Lower leg skin (tissue), 3 donors: ENCODE results near the gene PHETA1.

Experiments used
- CTCF ChIP-seq, 3 donors: fragments of 450-650 bp; IDR thresholded peaks; one replicate each; pipeline ENCODE4 v1.5.1; 2016; ENCODE audit warnings: antibody characterized with exemption in 3 of 3, mild to moderate bottlenecking in 3 of 3, moderate library complexity in 2 of 3
- POLR2A ChIP-seq, 2 donors: fragments of 450-650 bp; IDR thresholded peaks; one replicate each; pipeline ENCODE4 v1.6.1; 2016 to 2017; ENCODE audit warnings: antibody characterized with exemption in 2 of 2, mild to moderate bottlenecking in 1 of 2, moderate library complexity in 1 of 2

GRCh38 chr12:111418594-111418880, 49.6 kb upstream of the PHETA1 start:
- no peak for TF ChIP-seq CTCF (IDR thresholded peaks at IDR 0.05)
- no peak for TF ChIP-seq POLR2A (IDR thresholded peaks at IDR 0.05)
